GM21825 (cell line): Measurements from ENCODE around the gene ARHGAP28.
"Not testable (repeated sequence)": the region's sequence is repeated elsewhere in the genome, so short reads cannot be mapped to it uniquely, and the experiment has no call there.

Experiments used
- ATAC-seq: cut with Tn5 transposase; IDR thresholded peaks from one replicate; pipeline ENCODE4 v1.9.1; 2021; ENCODE audit warnings: mild to moderate bottlenecking, moderate library complexity; ENCODE audit not compliant: unreplicated experiment

The ARHGAP28 gene

GRCh38 chr18:6807515-6808257 is 78.2 kb downstream of the ARHGAP28 start:
- no peak for ATAC-seq

- ATAC-seq: no peak
These were observed 80.7 kb downstream of the ARHGAP28 start for GRCh38 chr18:6810191-6810590.

GRCh38 chr18:6811816-6812215 is 82.3 kb downstream of the ARHGAP28 start:
- ATAC-seq: no peak

GRCh38 chr18:6814882-6815425 is 85.4 kb downstream of the ARHGAP28 start:
- no peak for ATAC-seq

- no peak for ATAC-seq
These were observed 86.6 kb downstream of the ARHGAP28 start for GRCh38 chr18:6816154-6816553.

- ATAC-seq: no peak
These were observed 89.8 kb downstream of the ARHGAP28 start for GRCh38 chr18:6819332-6819731.

- no peak for ATAC-seq
These were observed 90.8 kb downstream of the ARHGAP28 start for GRCh38 chr18:6820314-6820713.

- ATAC-seq: no peak
These were observed 91.8 kb downstream of the ARHGAP28 start for GRCh38 chr18:6821356-6821755.

GRCh38 chr18:6827161-6827560 is 97.6 kb downstream of the ARHGAP28 start:
- not testable (repeated sequence) for ATAC-seq

GRCh38 chr18:6827566-6827965 is 98.0 kb downstream of the ARHGAP28 start:
- ATAC-seq: not testable (repeated sequence)

GRCh38 chr18:6830916-6831315 is 101.4 kb downstream of the ARHGAP28 start:
- no peak for ATAC-seq

GRCh38 chr18:6835345-6835744 is 105.8 kb downstream of the ARHGAP28 start:
- ATAC-seq: no peak

- no peak for ATAC-seq
These were observed 106.8 kb downstream of the ARHGAP28 start for GRCh38 chr18:6836331-6836730.

GRCh38 chr18:6837904-6838303 is 108.4 kb downstream of the ARHGAP28 start:
- ATAC-seq: no peak

GRCh38 chr18:6842081-6842480 is 112.6 kb downstream of the ARHGAP28 start:
- no peak for ATAC-seq

GRCh38 chr18:6843308-6843707 is 113.8 kb downstream of the ARHGAP28 start:
- ATAC-seq: no peak

GRCh38 chr18:6845521-6845920 is 116.0 kb downstream of the ARHGAP28 start:
- not testable (repeated sequence) for ATAC-seq

- no peak for ATAC-seq
These were observed 120.9 kb downstream of the ARHGAP28 start for GRCh38 chr18:6850396-6850795.

GRCh38 chr18:6851480-6851879 is 122.0 kb downstream of the ARHGAP28 start:
- no peak for ATAC-seq

- ATAC-seq: no peak
These were observed 125.3 kb downstream of the ARHGAP28 start for GRCh38 chr18:6854811-6855210.

- ATAC-seq: no peak
These were observed 126.3 kb downstream of the ARHGAP28 start for GRCh38 chr18:6855767-6856166.

- ATAC-seq: no peak
These were observed 127.8 kb downstream of the ARHGAP28 start for GRCh38 chr18:6857300-6857699.
